HG03159 (cell line): Measurements from ENCODE around the gene NAIF1.
"Not testable (repeated sequence)": the region's sequence is repeated elsewhere in the genome, so short reads cannot be mapped to it uniquely, and the experiment has no call there.

Experiments used
- ATAC-seq: cut with Tn5 transposase; IDR thresholded peaks from one replicate; pipeline ENCODE4 v1.9.1; 2021; ENCODE audit warnings: mild to moderate bottlenecking, moderate library complexity; ENCODE audit not compliant: unreplicated experiment

Gene NAIF1

GRCh38 chr9:128066713-128067644 is at the start of gene NAIF1:
Gene NAIF1, minus strand, starts transcription at chr9:128067320. Its CDS starts 219 bp downstream, at chr9:128067101.
- peak; percentile 54 for ATAC-seq

GRCh38 chr9:128116104-128117083 is 49.3 kb upstream of the NAIF1 start:
- ATAC-seq, result no peak

DNA sequence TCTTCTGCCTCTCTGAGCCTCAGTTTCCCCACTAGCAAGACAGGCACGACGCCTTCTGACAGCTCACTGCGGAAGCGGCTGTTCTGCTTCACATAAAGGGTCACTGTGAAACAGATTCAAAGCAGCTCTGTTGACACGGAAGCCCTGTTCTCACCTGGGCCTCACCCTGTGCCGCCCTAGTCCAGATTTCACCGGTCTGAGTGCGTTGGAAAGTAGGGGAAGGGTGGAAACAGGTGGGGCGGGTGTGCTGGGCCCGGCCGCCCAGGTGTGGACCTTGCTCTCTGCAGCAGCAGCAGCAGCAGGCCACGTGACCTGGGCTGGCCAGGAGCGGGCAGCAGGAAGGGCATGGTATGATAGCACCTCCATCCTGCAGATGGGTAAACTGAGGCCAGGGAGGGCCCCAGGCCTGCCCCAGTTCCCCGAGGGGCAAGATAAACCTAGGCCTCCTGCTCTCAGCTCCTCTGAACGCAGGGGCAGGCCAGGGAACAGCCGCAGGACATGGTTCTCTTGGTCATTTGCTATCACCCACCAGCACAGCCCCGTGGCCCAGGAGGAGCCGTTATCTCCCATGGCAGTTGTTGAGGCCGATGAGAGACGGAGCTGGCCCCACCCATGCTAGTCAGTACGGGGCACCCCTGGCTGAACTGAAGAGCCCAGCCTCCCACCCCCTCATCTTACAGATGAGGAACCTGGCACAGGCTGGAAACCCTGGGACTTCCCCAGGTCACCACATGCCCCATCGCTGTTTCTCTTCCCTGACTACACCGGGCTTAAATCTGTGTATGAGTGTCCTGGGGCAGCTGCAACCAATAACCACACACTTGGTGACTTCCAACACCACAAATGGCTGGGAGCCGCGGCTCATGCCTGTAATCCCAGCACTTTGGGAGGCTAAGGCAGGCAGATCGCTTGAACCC is 48.3 kb upstream of the NAIF1 start:
- ATAC-seq, result no peak

DNA sequence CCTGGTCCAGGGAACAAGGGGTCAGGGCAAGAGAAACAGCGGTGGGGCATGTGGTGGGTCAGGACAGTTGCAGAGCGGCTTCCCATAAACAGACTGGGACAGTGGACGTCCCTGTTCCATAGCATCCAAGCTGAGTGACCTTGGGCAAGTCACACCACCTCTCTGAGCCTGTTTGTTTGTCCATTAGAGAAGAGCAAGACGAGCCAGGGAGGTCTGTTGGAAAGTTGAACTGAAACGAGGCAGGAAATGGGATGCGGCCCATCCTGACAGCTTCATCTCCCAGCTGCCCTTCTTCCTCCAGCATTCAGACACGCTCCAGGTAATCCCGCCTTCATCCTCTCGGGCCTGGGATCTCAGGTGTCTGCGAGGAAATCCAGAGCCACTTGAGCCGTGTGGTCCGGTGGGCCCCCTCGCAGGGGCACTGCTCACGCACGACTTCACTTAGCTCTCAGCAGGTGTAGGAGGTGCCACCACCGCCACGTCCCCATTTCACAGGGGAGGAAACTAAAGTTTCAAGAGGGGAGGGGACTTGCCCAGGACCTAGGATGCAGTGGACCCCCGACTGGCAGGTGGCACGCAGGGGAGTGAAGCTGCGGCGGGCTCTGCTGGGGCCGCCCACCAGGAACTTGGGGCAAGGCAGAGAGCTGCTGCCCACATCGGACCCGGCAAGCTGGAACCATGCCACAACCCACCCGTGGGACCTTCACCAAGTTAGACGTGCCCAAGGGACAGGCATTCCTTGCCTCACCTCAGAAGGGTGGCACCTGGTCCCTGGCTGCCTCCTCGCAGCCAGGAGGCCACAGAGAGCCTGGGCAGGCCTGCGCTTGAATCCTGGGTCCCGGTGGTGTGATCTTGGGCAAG is 47.4 kb upstream of the NAIF1 start:
- no peak for ATAC-seq

GRCh38 chr9:128113526-128114325 is 46.6 kb upstream of the NAIF1 start:
- ATAC-seq, result no peak

DNA sequence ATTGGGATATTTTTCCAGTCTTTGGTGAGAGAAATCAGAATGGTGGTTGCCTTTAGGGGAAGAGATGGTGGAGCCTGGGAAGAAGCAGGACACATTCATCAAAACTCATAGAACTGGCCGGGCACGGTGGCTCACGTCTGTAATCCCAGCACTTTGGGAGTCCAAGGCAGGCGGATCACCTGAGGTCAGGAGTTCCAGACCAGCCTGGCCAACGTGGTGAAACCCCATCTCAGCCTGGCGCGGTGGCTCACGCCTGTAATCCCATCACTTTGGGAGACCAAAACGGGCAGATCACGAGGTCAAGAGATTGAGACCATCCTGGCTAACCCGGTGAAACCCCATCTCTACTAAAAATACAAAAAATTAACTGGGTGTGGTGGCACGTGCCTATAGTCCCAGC is 44.6 kb upstream of the NAIF1 start:
- not testable (repeated sequence) for ATAC-seq

DNA sequence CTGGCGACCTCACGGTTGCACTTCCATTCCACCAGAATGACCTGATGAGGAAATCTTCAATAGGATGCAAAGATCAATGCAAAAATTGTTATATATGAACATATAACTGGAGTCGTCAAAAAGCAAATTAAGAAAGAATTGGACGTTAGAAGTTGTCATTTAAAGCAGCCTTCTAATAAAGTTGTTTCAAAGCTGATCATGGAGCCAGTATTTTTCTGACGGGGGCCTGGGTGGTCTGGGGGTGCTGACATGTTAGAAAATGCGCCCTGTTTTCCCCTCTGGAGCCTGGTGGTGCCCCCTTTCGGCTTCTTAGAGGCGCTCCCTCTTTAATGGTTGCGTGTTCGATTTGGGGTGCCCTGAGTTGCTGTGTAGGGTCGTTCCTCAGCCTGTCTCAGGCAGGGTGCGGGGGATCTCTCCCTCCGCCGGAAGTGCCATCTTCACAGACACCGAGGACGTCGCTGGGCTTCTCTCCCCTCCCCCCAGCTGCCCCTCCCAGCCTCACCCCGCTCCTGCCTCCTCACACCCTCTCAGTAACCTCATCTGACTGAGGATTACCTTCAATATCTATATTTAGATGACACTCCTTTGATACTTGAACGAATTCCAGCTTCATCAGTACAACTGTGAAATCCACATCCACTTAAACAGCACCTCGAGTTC is 42.1 kb upstream of the NAIF1 start:
- no peak for ATAC-seq

GRCh38 chr9:128108269-128109049 is 41.3 kb upstream of the NAIF1 start:
- ATAC-seq, result no peak

DNA sequence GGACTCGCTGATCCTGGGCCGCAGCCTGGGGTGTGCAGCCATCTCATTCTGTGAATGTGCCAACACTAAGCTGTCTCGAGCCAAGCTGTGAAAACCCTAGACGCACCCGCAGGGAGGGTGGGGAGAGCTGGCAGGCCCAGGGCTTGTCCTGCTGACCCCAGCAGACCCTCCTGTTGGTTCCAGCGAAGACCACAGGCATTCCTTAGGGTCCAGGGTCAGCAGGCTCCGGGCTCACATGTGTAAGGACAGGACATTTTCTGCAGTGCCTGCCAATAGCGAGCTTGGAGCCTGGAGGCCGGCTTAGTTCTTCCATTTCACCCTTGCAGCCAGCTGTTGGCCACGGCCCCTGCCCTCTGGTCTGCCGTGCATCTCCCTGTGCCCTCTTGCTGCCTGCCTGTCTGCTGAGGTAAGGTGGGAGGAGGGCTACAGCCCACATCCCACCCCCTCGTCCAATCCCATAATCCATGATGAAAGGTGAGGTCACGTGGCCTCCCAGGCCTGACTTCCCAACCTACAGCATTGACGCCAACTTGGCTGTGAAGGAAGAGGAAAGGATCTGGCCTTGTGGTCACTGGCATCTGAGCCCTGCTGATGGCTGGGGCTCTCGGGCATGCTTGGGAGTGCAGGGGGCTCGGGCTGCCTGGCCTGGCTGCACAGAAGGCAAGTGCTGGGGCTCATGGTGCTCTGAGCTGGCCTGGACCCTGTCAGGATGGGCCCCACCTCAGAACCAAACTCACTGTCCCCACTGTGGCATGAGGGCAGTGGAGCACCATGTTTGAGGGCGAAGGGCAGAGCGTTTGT is 40.5 kb upstream of the NAIF1 start:
- no peak for ATAC-seq

- ATAC-seq, result no peak
Measured at GRCh38 chr9:128106940-128107467, 39.9 kb upstream of the NAIF1 start.

DNA sequence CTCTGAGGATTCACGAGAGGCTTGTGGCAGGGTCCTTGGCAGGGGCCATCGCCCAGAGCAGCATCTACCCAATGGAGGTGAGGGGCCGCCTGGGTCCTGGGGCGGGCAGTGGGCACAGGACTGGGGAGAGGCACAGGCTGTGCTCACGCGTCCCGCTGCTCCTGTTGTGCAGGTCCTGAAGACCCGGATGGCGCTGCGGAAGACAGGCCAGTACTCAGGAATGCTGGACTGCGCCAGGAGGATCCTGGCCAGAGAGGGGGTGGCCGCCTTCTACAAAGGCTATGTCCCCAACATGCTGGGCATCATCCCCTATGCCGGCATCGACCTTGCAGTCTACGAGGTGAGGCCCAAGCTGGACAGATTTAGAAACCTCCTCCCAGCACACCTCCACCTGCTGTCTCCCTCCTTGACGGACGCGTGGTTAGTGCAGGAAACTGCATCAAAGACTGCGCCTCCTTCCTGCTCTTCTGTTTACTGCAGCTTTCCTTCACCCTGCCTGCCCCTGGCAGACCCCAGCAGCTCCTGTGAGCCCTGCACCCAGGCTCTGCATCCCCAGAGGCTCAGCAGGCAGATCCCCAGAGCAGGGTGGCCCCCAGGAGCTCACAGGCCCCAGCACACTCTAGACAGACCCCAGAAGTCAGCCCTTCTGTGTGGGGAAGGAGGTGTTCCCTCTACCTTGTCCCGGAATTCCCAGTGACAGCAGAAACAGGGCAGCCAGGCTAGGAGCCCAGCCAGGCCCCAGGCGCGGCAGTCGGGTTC is 39.2 kb upstream of the NAIF1 start:
- no peak for ATAC-seq

DNA sequence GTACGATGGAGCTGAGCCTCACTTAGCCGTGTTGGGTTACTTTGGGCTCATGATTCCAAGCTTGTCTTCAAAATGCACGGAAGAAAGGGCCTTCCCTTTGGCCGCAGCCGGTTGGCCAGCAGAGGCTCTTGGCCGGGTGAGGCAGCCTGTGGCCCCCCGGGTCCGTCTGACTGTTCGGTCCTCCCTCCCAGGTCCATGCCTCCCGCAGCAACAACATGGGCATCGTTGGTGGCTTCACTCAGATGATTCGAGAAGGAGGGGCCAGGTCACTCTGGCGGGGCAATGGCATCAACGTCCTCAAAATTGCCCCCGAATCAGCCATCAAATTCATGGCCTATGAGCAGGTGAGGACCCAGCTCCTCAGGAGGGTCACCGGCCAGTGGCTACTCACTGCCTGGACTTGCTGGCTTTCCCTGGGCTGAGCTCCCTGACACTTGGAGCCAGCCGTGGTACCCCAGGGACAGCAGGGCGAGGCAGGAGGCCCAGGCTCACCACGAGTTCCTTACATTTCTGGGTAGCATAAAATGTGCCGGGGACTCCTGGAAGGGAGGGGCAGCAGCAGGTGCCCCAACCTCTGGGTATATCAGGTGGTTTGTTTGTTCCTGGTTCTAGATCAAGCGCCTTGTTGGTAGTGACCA is 38.5 kb upstream of the NAIF1 start:
- ATAC-seq, result no peak

GRCh38 chr9:128104171-128104618 is 37.1 kb upstream of the NAIF1 start:
- no peak for ATAC-seq

GRCh38 chr9:128103589-128103962 is 36.5 kb upstream of the NAIF1 start:
- ATAC-seq, result no peak
